ENCODE data around the gene NFX1.

The NFX1 gene

DNA sequence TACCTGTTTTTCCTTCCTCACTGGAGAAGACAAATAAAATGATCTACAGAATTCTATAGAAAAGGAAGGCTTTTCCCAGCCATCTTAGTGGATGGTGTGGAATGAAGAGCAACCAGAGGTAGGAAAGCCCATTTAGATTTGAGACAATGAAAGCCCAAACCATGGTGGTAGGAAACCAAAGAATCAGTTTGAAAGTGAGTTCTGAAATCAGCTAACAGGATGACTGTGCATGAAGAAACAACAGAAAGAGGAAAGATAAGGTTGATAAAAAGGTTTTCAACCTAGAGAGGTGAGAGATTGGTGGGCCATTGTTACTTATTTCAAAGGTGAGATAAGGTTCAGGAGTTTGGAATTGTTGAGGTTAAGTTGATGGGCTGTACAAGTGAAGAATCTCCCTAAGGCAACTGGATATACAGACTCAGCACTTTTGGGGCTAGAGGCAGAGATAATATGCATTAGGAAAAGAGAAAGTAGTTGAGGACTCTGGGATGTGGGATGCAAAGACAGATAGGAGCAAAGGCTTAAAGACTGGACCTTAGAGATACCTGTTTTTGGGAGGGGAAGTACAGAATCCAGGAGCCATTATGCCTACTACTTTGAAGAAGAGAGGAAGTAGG, 23.1 kb upstream of the NFX1 start:
- no peak for DNase-seq (ENCODE audit: low read depth)

DNA sequence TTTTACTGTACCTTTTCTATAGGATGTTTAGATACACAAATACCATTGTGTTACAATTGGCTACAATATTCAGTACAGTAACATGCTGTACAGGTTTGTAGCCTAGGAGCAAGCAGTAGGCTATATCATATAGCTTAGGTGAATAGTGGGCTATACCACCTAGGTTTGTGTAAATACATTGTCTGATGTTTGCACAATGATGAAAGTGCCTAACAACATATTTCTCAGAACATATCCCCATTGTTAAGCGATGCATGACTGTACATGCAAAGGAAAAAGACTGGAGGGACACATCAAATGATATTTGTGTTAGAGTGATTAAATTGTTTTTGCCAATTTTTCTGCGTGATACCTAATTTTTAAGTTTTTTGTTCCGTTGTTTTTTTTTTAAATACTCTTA, 20.2 kb upstream of the NFX1 start:
- no peak for DNase-seq (ENCODE audit: low read depth)

DNA sequence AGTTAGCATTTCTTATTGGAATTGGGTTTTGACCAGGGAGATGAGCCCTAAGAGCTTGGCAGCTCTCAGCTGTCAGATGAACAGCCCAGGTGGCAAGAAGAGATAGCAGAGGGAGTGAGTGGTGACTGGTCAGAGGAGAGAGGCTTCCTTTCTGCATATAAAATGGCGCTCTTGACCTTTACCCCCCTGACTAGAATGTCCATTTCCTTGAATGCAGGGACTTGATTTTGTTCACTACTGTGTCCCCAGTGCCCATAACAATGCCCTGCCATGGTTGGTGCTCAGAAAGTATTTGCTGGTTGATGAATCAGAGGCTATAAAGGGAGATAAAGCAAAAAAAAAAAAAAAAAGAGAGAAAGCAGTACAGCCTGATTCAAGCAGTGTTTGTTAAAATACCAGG, 18.3 kb upstream of the NFX1 start:
- no peak for DNase-seq (ENCODE audit: low read depth)

DNA sequence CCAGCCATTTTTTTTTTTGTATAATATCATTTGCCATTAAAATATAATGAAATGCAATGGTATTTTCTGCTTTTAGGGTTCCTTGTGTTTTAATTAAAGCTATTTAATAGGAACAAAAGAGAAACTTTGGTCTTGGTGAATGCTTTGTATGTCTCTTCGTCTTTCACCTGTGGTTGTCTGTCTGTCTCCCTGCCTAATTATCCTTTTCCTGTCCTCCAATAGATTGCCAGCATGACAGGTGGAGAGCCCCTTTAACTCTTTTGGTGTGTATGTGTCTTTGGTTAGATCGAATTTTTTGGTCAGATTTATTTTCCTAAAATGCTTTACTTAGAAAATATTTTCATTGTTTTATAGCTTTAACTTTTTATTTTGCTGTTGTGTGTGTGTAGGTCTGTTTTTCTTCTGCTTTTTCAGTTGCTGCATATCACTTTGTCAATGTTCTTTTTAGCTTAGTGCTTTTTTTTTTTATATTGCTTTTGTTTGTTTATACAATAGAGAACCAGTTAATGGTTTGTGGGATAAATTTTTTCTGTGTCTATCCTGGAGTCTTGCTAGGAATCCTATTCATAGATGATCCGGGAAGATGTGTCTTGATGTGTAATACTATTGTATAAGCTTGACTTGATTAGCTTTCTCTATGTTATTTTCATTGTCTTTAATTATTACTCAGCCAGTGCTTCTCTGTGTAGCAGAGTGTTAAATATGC, 16.9 kb upstream of the NFX1 start:
- DNase-seq (ENCODE audit: low read depth), result no peak

DNA sequence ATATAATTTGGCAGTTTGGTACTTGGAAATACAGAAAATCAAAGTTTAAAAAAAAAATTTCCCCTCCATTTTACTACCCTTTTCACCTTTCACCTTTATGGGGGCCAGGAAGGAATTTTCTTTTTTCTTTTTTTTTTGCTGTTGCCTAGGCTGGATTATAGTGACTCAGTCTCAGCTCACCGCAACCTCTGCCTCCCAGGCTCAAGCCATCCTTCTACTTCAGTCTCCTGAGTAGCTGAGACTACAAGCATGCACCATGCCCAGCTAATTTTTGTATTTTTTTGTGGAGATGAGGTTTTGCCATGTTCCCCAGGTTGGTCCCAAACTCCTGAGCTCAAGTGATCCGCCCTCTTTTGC, 16.4 kb upstream of the NFX1 start:
- no peak for DNase-seq (ENCODE audit: low read depth)

DNA sequence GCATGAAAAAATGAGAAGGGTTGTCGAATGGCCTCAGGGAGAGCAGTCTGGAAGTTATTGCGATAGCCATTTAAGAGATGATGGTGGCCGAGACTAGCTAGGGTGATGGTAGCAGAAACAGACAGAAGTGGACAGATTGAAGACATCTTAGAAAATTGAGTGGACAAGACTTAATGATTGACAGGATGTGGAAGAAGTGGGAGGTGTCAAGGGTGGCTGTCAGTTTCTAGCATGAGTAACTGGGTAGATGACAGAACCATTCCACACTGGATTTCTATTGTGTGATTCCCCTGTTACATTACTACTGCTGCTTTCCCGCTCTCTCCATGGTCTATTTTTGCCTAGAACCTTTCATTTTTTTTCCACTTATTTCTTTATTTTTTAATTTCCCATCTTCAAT, 12.8 kb upstream of the NFX1 start:
- no peak for DNase-seq (ENCODE audit: low read depth)

DNA sequence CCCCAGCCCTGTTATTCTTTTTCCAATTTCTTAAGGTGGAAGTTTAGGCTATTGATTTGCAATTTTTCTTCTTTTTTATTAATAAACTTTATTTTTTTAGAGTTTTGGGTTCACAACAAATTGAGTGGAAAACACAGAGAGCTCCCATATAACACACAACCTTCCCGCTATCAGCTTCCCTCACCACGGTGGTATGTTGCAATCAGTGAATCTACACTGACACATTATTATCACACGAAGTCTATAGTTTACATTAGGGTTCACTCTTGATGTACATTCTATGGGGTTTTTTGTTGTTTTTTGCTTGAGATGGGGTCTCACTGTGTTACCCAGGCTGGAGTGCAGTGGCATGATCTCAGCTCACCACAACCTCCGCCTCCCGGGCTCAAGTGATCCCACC, 4.8 kb upstream of the NFX1 start:
- DNase-seq (ENCODE audit: low read depth), result no peak

DNA sequence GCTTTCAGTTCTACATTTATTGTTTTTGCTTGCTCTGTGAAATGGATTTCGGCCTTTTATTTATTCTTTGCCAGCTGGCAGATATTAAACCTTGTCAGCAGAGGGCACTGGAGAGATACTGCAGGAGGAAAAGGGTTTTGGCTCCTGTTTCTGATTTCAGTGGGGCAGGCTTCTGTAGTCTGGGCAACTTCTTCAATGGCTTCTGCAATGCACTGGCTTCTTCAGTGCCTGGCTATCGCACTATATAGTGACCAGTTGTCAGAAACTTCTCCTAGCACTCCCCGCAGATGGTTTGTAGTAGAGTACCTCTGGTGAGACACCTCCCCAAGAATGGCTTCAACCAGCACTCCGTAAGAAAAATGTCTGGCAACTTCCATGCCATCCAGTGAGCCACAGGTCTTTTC, 3.2 kb upstream of the NFX1 start:
- peak; percentile 28 for DNase-seq (ENCODE audit: low read depth)

DNA sequence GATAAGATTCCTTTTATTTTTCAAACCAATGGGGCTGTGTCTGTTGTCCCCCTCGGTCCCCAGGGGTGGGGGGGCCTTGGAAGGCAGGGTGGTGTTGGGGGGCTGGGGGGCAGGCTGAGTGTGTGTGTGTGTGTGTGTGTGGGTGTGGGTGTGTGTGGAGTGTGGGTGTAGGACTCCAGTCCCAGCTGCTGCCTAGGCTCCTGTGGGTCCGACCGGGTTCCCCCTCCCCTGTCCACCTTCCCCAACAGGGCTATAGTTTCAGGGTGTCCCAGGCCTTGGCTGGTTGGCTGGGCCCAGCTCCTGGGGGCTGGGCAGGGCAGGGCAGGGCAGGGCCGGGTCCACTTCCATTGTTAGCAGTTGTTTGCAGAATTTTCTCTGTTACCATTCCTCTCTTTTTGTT, 2.1 kb upstream of the NFX1 start:
- no peak for DNase-seq (ENCODE audit: low read depth)

DNA sequence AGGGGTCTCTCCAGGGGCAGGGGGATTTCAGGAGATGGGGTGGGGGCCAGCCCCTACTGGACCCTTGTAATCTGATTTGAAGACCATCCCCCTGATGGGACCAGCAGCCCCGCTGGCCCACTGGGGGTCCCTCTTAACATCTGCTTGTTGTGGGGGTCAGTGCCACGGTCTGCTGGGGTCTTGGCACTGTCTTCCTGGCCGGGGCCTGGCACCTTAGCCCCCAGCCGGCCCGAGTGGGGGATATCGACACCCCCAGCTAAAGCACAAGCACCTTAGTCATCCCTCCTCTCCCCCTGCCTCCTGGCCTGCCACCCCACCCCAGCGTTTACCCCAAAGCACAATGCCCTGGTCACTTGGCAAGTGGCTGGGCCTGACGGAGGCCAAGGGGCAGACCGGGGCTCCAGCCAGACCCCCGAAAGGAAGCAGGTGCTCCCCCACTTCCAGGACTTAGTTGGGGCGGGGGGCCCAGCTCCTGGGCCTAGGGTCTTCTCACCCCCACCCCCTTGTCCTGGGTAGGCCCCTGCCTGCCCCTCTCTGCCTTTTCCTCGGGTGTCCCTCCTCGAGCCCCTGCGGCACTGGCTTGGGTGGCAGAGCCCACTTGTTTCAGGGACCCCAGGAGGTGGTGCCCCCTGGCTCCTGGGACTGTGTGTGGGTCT, 1.4 kb upstream of the NFX1 start:
- DNase-seq (ENCODE audit: low read depth), result no peak

DNA sequence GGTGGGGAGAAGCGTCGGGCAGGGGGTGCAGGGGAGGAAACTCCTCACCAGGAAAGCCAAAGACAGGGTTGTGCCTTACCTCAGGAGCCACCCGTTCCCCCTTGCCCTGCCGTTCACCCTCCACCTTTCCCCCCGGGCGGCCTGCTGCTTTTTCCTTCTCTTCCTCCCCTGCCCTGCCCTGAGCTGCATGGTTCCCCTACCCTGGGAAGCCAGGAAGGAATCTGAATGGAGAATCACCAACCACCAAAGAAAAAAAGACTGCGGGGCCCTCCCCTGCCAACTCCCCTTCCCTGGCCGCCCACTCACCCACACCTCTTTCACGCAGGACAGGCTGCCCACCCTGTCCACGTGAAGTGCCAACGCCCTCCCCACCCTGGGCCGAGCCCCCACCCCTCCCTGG, 820 bp upstream of the NFX1 start:
- DNase-seq (ENCODE audit: low read depth), result no peak

DNA sequence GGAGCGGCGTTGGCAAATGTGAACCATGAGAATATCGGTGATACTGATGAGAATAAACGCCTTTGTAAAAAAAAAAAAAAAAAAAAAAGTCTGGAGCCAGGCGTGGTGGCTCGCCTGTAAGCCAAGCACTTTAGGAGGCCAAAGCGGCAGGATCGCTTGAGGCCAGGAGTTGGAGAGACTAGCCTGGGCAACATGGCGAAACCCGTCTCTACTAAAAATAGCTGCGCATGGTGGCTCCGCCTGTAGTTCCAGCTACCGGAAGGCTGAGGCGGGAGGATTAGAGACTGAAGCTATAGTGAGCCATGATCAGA, 425 bp upstream of the NFX1 start:
- no peak for DNase-seq (ENCODE audit: low read depth)

DNA sequence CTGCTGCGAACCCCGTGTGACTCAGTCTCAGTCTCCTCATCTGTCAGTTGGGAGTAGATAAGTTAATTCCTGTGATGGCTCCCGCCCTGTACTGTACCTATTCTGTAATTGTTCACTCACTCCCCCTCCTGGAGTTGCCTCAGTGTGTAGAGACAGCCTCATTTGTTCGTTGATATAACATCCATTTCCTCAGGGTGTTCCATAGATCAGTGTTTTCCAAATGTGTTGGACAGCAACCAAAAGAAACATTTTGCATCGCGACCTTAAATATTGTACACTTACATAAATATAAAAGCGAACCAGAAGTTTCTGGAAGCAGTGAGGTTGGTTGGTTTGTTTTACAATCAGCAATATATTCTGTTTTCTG, 698 bp downstream of the NFX1 start:
- no peak for DNase-seq (ENCODE audit: low read depth)

DNA sequence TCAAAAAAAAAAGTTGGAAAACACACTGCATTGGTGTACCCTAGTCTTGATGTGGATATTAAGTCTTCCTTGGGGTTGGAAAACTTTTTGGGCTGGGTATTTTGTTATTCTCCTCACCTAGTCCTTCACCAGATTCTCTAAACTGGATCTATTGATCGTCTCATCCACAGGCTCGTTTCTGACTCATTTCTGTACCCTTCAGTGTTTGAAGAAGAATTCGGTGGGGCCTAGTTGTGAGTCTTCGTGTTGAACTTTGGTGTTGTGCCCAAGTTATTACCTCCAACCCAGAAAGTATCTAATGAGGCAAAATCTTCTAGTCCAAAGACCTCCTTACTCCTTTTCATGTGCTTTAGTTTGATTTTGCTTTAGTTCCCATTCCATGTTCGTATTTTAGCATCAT, 1.6 kb downstream of the NFX1 start:
- no peak for DNase-seq (ENCODE audit: low read depth)

DNA sequence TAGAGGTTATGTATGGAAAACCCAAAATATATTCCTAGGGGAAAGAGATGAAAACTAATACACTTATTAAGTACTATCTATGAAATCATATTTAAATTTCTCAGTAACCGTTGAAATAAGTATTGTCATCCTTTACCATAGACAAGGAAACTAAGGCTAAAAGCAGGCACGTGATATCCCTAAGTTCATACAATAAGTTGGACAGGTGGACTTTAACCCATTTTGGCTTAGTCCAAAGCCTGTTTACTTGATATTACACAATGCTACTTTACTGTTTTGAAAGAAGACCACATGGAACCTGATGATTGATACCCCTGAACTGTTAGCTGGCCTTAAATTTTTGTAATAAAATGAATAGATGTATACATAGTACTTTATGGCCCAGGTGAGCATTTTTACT, 3.5 kb downstream of the NFX1 start:
- no peak for DNase-seq (ENCODE audit: low read depth)

DNA sequence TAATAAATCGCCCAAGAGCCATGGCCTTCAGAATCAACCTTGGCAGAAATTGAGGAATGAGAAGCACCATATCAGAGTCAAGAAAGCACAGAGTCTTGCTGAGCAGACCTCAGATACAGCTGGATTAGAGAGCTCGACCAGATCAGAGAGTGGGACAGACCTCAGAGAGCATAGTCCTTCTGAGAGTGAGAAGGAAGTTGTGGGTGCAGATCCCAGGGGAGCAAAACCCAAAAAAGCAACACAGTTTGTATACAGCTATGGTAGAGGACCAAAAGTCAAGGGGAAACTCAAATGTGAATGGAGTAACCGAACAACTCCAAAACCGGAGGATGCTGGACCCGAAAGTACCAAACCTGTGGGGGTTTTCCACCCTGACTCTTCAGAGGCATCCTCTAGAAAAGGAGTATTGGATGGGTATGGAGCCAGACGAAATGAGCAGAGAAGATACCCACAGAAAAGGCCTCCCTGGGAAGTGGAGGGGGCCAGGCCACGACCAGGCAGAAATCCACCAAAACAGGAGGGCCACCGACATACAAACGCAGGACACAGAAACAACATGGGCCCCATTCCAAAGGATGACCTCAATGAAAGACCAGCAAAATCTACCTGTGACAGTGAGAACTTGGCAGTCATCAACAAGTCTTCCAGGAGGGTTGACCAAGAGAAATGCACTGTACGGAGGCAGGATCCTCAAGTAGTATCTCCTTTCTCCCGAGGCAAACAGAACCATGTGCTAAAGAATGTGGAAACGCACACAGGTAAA, 4.5 kb downstream of the NFX1 start:
- no peak for DNase-seq (ENCODE audit: low read depth)

DNA sequence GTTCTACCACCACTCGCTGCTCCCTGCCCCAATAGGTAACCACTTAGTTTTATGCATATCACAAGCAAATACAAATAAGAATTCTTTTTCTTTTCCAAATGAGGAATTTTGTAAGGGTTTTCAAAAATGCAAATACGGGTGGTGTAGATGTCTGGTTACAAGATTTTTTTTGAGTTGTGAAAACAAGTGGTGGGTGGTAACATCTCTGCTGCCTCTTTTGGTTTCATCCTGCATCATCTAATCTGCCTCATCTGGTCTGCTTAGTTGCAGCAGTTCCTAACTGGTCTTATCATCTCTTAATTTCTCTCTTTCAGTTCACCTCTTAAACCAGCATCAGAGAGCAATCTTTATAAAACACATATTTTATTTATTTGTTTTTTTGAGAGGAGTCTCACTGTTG, 5.3 kb downstream of the NFX1 start:
- no peak for DNase-seq (ENCODE audit: low read depth)

DNA sequence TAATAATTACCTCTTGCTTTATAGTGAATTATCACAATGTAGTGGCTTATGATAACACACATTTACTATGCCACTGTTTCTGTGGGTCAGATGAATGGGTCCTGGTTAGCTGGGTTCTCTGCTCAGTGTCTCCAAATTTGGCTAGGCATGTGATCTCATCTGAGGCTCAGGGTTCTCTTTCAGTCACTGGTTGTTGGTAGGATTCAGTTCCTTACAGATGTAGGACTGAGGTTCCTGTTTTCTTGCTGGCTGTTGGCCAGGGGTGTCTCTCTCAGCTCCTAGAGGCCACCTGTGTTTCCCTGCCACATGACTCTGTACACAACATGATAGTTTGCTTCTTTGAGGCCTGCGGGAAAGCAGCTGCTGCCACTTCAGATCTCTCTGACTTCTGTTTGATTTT, 7.1 kb downstream of the NFX1 start:
- no peak for DNase-seq (ENCODE audit: low read depth)

DNA sequence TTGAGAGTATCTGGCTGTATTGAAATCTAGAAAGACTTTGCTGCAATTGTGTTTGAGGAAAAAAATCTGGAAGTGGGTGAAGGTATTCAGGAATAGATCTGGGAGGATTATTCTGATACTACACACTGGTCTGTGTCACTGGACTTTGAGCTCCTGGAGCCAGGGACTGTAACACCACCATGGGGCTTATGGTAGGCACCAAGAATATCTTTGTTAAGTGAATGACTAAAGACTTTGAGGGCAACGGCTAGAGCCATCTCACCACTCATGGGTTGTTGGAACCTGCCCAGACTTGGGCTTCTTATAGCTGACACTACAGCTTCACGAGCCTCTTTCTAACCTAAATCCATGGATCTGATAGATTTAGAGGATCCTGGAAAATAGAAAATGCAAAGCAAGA, 10.2 kb downstream of the NFX1 start:
- DNase-seq (ENCODE audit: low read depth), result no peak

DNA sequence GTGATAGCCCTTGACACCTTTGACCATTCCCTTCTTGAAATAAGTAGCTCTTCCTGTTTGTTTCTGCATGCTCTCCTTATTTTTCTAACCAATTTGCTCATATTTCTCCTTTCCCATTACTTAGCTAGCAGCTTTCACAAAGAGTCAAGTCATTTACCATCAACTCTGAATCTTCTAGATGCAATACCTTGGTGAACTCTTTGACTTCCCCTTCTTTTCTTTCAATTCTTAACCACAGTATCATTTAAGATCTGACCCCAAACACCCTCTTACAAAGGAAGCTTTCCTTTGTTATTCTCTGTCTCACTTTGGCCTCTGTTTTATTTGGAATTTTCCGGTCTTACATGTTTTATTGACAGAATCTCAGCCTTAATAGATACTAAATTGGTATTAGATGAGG, 14.0 kb downstream of the NFX1 start:
- no peak for DNase-seq (ENCODE audit: low read depth)

DNA sequence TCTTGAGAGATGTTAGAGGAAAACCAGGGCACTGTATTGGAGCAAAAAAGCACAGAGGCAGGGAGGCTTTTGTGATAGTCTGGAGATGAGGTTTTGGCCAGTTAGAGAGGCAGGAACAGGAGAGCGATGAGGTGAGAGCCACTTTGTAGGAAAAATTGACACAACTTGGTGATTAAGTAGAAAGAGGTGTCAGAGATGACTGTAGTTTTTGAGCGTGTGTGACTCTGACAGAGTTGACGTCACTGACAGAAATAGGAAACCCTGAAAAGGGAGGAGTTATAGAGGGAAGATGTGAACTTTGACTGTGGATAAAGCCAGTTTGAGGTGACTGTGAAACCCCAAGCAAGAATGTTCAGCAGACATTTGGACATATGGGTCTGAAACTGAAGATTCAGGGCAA, 15.7 kb downstream of the NFX1 start:
- DNase-seq (ENCODE audit: low read depth), result no peak

DNA sequence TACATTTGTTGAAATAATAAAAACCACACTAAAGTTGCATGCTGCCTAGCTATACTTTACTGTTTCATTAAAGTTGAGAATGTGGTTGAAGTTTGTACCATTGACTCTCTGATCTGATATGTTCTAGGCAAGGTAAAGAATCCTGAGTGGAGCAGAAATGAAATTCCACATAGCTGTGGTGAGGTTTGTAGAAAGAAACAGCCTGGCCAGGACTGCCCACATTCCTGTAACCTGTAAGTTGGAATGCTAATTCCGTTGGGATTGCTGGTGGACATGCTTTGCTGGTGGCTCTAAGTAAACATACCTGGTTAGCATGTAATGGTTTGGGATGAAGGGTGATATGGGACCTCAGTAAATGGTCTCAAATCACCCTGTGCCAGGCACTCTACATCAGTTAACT, 16.8 kb downstream of the NFX1 start:
- DNase-seq (ENCODE audit: low read depth), result no peak

DNA sequence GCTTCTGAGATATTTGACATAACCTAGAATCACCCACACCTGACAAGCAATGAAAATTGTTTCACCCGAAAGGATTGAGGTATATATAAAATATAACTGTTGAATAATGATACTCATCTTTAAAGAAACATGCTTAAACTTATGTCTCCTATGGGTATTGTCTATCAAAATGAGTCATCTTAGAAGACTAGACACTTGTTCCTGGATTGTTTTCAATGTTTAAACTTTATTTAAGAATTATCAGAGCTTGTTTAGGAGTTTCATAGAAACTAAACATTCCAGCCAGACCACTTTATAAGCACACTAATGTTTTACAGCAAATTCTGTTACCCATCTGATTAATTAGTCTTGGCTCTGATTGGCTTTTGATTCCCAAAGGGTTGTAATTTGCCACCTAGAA, 19.6 kb downstream of the NFX1 start:
- no peak for DNase-seq (ENCODE audit: low read depth)

DNA sequence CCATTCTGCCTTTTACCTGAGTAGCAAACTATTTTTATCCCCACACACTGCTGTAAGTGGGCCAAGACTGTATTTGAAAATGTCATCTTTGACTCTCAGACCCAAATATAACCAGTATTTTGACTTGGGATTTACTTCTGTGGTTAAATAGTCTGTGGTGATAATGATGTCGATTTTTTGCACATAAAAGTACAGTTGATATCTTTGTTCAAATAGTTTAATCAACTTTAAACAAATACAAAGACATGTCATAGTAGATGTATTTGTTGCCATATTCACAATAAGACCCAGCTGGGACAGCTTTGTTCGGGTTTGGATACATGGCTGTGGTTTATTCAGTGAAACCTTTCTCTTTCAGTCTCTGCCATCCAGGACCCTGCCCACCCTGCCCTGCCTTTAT, 20.4 kb downstream of the NFX1 start:
- no peak for DNase-seq (ENCODE audit: low read depth)
